ENCODE data around the gene TUSC2. TPM values are rescaled to one million over a fixed set of nuclear protein-coding genes. Genes with fewer than 3 reads are reported as not detected.

The TUSC2 gene
- total and polyA plus RNA-seq, 12 donors: 28.8 to 64.3 (median 34.4) TPM

DNA sequence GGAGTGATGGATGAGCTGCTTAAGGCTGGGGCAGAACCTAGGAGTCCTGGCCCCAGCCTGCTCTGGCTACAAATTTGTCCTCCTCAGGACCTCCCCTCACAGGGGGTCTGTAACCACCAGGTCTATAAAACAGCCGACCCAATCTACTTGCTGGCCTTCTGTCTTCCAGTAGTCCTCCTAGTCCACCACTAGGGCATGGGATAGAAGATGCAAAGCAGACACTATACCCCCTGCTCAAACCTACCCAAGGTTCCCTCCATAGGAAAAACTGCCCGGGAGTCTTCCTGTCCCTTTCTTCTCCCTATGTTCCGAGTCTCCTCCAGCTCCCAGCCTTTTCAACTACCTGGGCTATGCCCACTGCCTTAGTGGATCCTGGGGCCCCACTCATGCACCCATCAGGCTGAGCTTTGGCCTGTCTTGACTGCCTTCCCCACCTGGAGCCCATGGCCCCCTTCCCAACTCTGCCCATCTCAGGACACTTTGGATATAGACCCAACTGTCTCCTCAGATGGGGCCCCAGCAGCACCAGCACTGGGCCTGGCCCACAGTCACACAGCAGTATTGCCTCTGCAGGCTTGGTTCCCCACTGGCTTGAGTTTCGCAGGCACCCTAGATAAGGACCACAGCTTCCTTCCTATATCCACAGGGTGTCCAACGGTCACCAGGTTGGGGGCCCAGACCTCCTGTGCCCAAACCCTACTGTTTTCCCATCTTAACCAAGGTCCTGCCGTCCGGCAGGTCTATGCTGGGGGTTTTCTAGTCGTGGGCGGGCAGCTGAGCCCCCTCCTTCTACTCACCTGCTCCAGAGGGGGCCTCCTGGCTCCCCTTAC lies 29.9 kb downstream of the TUSC2 start:
- H3K27me3 ChIP-seq: no peaks in the 10 kb centered on the region
- peak overlapping the region in 4 of 5 donors; percentile 65 to 95 (median 84) for H3K27ac ChIP-seq
- TF ChIP-seq POLR2A (IDR thresholded peaks at IDR 0.05): no peak
- TF ChIP-seq, protein P1, sequence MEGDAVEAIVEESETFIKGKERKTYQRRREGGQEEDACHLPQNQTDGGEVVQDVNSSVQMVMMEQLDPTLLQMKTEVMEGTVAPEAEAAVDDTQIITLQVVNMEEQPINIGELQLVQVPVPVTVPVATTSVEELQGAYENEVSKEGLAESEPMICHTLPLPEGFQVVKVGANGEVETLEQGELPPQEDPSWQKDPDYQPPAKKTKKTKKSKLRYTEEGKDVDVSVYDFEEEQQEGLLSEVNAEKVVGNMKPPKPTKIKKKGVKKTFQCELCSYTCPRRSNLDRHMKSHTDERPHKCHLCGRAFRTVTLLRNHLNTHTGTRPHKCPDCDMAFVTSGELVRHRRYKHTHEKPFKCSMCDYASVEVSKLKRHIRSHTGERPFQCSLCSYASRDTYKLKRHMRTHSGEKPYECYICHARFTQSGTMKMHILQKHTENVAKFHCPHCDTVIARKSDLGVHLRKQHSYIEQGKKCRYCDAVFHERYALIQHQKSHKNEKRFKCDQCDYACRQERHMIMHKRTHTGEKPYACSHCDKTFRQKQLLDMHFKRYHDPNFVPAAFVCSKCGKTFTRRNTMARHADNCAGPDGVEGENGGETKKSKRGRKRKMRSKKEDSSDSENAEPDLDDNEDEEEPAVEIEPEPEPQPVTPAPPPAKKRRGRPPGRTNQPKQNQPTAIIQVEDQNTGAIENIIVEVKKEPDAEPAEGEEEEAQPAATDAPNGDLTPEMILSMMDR (IDR thresholded peaks at IDR 0.05): peak in 1 of 6 experiments; percentile 23
- 50 to 60% (median 54%) methylated on average over 7 to 9 of the region's 9 CpGs for WGBS, 4 donors
- peak in 3 of 7 donors; percentile 24 to 68 (median 40) for DNase-seq
- H3K4me1 ChIP-seq (replicated peaks in 1 of 2): peaks cover 25 to 45% of the 10 kb centered on the region in 2 donors
- peak overlapping the region in 1 of 4 donors; percentile 59 for H3K4me3 ChIP-seq
- no peaks in the 10 kb centered on the region for H3K36me3 ChIP-seq (replicated peaks in 1 of 2)
- H3K9me3 ChIP-seq (replicated peaks in 1 of 3): no peaks in the 10 kb centered on the region
- intact Hi-C loops (cut with DNase I): no loop called here

DNA sequence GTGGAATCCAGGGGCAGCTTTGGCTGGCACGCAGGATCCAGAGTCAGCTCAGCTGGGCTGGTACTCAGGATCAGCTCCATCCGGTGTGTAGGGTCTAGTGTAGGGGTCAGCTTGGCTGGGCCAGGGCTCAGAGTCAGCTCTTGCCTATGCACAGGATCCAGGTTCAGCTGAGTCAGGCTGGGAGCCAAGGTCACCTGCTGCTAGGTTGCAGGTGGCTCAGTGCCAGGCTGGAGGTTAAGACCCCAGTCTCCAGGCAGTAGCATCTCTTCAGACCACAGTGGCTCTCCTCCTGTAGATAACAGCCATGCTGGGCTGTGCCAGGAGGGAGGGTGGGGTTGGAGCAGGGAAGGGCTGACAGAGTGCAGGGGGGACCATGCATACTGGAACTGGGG lies 30.6 kb downstream of the TUSC2 start:
- peak in 1 of 7 donors; percentile 55 for DNase-seq
- Histone ChIP-seq H3K36me3 (replicated peaks in 1 of 2) (no peaks in the 10 kb centered on the region), H3K9me3 (replicated peaks in 1 of 3) (no peaks in the 10 kb centered on the region), H3K27me3 (no peaks in the 10 kb centered on the region), H3K4me3 (no peak overlapping the region), H3K27ac (no peak overlapping the region), H3K4me1 (replicated peaks in 1 of 2) (peaks cover 25 to 44% of the 10 kb centered on the region in 2 donors)
- TF ChIP-seq POLR2A (IDR thresholded peaks at IDR 0.05): no peak
- TF ChIP-seq, protein P1 (IDR thresholded peaks at IDR 0.05): no peak
- intact Hi-C loops (cut with DNase I): no loop called here
- 71 to 80% (median 79%) methylated on average over 1 to 2 of the region's 2 CpGs; no CpG with 5 or more reads in 1 of the 4 donors for WGBS, 4 donors

DNA sequence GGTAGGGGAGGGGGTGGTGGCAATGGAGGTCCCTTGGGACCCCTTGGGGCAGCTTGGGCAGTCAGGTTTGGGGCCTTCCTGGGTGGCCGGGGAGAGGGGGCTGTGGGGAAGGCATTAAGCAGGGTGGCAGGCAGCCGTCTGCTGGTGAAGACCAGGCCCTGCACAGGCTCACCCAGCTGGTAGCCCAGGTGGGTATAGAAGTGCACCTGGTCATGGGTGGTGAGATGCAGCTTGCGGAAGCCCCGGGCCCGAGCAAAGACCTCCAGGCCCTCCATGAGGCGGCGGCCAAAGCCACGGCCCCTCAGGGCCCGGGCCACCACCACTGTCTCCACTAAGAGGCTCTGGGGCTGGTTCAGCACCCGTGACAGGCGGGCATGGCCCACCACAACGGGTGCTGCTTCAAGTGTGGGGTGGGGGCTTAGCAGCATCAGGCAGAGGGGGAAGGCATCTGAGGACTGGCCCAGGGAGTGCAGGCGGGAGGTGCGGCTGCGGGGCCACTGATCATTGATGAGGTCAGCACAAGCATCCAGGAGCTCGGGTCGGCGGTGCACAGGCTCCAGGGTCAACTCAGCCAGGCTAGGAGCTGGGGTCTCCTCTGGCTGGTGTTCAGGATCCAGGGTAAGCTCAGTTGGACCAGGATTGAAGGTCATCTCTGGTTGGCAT lies 31.2 kb downstream of the TUSC2 start:
- TF ChIP-seq POLR2A (IDR thresholded peaks at IDR 0.05): no peak
- TF ChIP-seq, protein P1 (IDR thresholded peaks at IDR 0.05): no peak
- Histone ChIP-seq H3K4me1 (replicated peaks in 1 of 2) (peaks cover 25 to 39% of the 10 kb centered on the region in 2 donors), H3K4me3 (no peak overlapping the region), H3K9me3 (replicated peaks in 1 of 3) (no peaks in the 10 kb centered on the region), H3K27me3 (no peaks in the 10 kb centered on the region), H3K36me3 (replicated peaks in 1 of 2) (no peaks in the 10 kb centered on the region), H3K27ac (no peak overlapping the region)
- DNase-seq: no peak
- WGBS, 4 donors: 93 to 94% (median 93%) methylated on average over 2 to 18 of the region's 18 CpGs; no CpG with 5 or more reads in 1 of the 4 donors
- intact Hi-C loops (cut with DNase I): no loop called here

All from adrenal gland (tissue), 12 donors.